GM12875 (cell line): Measurements from ENCODE around the gene LACRT.

ENCODE experiments used
- H3K4me3 ChIP-seq: one replicate; pipeline ENCODE4 v1.5.1; 2011; ENCODE audit warnings: low read depth, low read length, control low read depth
- CTCF ChIP-seq: IDR thresholded peaks from 2 replicates; pipeline ENCODE4 v1.5.1; 2011; ENCODE audit warnings: low read depth, mild to moderate bottlenecking, control low read depth, inconsistent platforms, low read length, moderate library complexity, borderline replicate concordance; ENCODE audit not compliant: insufficient read depth

Gene LACRT

GRCh38 chr12:54663603-54664002 lies 28.9 kb upstream of the LACRT start:
- no peak for TF ChIP-seq CTCF
- no peak overlapping the region for H3K4me3 ChIP-seq

DNA sequence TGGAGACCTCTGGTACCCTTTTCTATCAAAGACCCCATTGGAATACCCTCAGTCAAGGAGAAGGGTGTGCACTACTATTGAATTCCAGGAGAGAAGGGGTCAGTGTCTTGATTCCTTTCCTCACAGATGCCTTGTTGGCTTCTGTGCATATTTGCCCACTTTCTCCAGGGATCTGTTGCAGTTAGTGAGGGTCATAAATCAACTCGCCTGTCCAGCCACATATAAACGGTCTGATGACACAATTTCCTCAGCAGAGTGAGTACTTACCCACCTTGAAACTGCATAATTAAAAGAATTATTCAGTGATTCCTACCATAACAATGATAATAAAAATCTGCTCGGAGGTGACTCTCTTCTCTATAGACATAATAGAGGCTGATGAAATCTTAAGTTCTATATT lies 27.3 kb upstream of the LACRT start:
- H3K4me3 ChIP-seq = no peak overlapping the region
- no peak for TF ChIP-seq CTCF

DNA sequence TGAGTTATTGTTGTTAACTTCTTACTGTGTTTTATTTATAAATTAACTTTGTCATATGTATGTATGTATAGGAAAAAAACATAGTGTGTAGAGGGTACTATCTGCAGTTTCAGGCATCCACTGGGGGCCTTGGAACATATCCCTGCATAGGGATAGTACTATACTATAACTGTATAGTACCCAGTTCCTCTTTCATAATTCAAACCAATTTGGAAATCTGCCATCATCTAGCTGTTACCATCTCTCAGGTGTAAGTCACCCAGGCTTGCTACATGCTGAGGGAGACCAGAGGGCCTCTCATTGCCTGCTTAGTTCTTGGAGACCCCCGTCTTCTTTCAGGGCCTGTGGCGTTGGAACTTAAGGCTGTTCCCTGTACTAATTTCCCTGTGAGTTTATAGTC lies 26.4 kb upstream of the LACRT start:
- TF ChIP-seq CTCF = no peak
- no peak overlapping the region for H3K4me3 ChIP-seq

DNA sequence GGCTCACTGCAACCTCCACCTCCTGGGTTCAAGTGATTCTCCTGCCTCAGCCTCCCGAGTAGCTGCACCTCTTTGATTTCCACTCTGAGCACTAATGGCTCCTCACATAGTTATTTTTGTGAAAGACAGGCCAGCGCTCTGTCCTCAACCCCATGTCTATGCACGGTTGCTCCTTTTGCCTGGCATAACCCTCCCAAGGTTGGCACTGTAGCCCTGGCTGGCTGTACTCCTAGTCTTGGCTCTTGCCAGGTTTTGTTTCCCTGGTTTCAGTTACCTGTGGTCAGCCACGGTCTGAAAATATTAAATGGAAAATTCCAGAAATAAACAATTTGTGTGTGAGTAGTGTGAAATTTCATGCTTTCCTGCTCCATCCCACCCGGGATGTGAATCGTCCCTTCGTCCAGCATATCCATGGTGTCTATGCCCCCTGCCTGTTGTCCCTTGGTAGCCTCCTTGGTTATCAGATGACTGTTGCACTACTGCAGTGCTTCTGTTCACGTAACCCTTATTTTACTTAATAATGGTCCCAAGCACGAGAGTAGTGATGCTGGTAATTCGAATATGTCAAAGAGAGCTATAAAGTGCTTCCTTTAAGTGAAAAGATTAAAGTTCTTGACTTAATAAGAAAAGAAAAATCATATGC lies 25.7 kb upstream of the LACRT start:
- no peak overlapping the region for H3K4me3 ChIP-seq
- TF ChIP-seq CTCF = no peak

GRCh38 chr12:54658306-54659264 lies 23.9 kb upstream of the LACRT start:
- TF ChIP-seq CTCF = peak; percentile 83
- no peak overlapping the region for H3K4me3 ChIP-seq

GRCh38 chr12:54657105-54657607 lies 22.5 kb upstream of the LACRT start:
- no peak for TF ChIP-seq CTCF
- no peak overlapping the region for H3K4me3 ChIP-seq
